ENCODE results near the gene PSMA6. TPM values are rescaled to one million over a fixed set of nuclear protein-coding genes. Genes with fewer than 3 reads are reported as not detected.

The PSMA6 gene
- total and polyA plus RNA-seq, 2 of the 13 experiments (the other 11 are each of a cell fraction or from before 2014, with no cell fraction given): 525 to 1,109 TPM

GRCh38 chr14:35366056-35366451 is 73.9 kb downstream of the PSMA6 start (continued):
- 0 out of 2 replicates have a peak, but pooled peaks have one; percentile 17 for TF ChIP-seq ZNF83 (CRISPR knock-in tag; IDR thresholded peaks at IDR 0.05; ENCODE audit: borderline replicate concordance)
- TF ChIP-seq ZSCAN20 (CRISPR knock-in tag; IDR thresholded peaks at IDR 0.05; ENCODE audit: borderline replicate concordance): no peak
- TF ChIP-seq SP2 (CRISPR knock-in tag; IDR thresholded peaks at IDR 0.05): no peak
- no peak for TF ChIP-seq JDP2 (CRISPR knock-in tag; IDR thresholded peaks at IDR 0.05; ENCODE audit: borderline replicate concordance)
- TF ChIP-seq, protein P1, sequence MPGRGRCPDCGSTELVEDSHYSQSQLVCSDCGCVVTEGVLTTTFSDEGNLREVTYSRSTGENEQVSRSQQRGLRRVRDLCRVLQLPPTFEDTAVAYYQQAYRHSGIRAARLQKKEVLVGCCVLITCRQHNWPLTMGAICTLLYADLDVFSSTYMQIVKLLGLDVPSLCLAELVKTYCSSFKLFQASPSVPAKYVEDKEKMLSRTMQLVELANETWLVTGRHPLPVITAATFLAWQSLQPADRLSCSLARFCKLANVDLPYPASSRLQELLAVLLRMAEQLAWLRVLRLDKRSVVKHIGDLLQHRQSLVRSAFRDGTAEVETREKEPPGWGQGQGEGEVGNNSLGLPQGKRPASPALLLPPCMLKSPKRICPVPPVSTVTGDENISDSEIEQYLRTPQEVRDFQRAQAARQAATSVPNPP (CRISPR knock-in tag; IDR thresholded peaks at IDR 0.05): no peak
- TF ChIP-seq, protein P2, sequence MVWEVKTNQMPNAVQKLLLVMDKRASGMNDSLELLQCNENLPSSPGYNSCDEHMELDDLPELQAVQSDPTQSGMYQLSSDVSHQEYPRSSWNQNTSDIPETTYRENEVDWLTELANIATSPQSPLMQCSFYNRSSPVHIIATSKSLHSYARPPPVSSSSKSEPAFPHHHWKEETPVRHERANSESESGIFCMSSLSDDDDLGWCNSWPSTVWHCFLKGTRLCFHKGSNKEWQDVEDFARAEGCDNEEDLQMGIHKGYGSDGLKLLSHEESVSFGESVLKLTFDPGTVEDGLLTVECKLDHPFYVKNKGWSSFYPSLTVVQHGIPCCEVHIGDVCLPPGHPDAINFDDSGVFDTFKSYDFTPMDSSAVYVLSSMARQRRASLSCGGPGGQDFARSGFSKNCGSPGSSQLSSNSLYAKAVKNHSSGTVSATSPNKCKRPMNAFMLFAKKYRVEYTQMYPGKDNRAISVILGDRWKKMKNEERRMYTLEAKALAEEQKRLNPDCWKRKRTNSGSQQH (CRISPR knock-in tag; IDR thresholded peaks at IDR 0.05; ENCODE audit: low read depth): no peak
- TF ChIP-seq, protein P3, sequence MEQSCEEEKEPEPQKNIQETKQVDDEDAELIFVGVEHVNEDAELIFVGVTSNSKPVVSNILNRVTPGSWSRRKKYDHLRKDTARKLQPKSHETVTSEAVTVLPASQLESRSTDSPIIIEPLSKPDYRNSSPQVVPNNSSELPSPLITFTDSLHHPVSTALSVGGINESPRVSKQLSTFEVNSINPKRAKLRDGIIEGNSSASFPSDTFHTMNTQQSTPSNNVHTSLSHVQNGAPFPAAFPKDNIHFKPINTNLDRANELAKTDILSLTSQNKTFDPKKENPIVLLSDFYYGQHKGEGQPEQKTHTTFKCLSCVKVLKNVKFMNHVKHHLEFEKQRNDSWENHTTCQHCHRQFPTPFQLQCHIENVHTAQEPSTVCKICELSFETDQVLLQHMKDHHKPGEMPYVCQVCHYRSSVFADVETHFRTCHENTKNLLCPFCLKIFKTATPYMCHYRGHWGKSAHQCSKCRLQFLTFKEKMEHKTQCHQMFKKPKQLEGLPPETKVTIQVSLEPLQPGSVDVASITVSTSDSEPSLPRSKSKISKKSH (CRISPR knock-in tag; IDR thresholded peaks at IDR 0.05; ENCODE audit: borderline replicate concordance): peak; percentile 82; the same call in 1 of the 2 replicates
- no peak for TF ChIP-seq HOXA9 (CRISPR knock-in tag; IDR thresholded peaks at IDR 0.05; ENCODE audit: borderline replicate concordance)
- TF ChIP-seq CEBPZ (IDR thresholded peaks at IDR 0.05; ENCODE audit: low read length): no peak
- no peak for TF ChIP-seq PLRG1 (conservative IDR thresholded peaks at IDR 0.05)
- TF ChIP-seq, protein P4, sequence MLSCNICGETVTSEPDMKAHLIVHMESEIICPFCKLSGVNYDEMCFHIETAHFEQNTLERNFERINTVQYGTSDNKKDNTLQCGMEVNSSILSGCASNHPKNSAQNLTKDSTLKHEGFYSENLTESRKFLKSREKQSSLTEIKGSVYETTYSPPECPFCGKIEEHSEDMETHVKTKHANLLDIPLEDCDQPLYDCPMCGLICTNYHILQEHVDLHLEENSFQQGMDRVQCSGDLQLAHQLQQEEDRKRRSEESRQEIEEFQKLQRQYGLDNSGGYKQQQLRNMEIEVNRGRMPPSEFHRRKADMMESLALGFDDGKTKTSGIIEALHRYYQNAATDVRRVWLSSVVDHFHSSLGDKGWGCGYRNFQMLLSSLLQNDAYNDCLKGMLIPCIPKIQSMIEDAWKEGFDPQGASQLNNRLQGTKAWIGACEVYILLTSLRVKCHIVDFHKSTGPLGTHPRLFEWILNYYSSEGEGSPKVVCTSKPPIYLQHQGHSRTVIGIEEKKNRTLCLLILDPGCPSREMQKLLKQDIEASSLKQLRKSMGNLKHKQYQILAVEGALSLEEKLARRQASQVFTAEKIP (CRISPR knock-in tag; IDR thresholded peaks at IDR 0.05; ENCODE audit: borderline replicate concordance): no peak
- TF ChIP-seq TOPORS (CRISPR knock-in tag; IDR thresholded peaks at IDR 0.05): no peak
- TF ChIP-seq, protein P5, sequence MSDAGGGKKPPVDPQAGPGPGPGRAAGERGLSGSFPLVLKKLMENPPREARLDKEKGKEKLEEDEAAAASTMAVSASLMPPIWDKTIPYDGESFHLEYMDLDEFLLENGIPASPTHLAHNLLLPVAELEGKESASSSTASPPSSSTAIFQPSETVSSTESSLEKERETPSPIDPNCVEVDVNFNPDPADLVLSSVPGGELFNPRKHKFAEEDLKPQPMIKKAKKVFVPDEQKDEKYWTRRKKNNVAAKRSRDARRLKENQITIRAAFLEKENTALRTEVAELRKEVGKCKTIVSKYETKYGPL (CRISPR knock-in tag; IDR thresholded peaks at IDR 0.05): no peak
- no peak for TF ChIP-seq ZNF562 (CRISPR knock-in tag; IDR thresholded peaks at IDR 0.05; ENCODE audit: borderline replicate concordance)
- no peak for TF ChIP-seq ZNF691 (CRISPR knock-in tag; IDR thresholded peaks at IDR 0.05; ENCODE audit: borderline replicate concordance, low read depth)
- TF ChIP-seq FOSL1 (CRISPR knock-in tag; IDR thresholded peaks at IDR 0.05; ENCODE audit: borderline replicate concordance): no peak
- TF ChIP-seq EP300 (IDR thresholded peaks at IDR 0.05; ENCODE audit: low read depth in 2 of 2, low read length in 2 of 2): no peak
- peak; percentile 8; the same call in 1 of the 2 replicates for TF ChIP-seq EP300 (CRISPR knock-in tag; IDR thresholded peaks at IDR 0.05; ENCODE audit: borderline replicate concordance)
- no peak for TF ChIP-seq BRCA1 (CRISPR knock-in tag; IDR thresholded peaks at IDR 0.05)
